ENCODE measurements around the gene LDAH. TPM values are rescaled to one million over a fixed set of nuclear protein-coding genes. Genes with fewer than 3 reads are reported as not detected.

Gene LDAH
- total RNA-seq, 1 experiment from 2014 or later: not detected

- CTCF ChIA-PET: no interaction called here
- POLR2A ChIA-PET (ENCODE audit: unreplicated experiment): no interaction called here
- TF ChIP-seq CTCF (conservative IDR thresholded peaks at IDR 0.05; ENCODE audit: low read depth, low read length) (no peak), EZH2phosphoT487 (IDR thresholded peaks at IDR 0.05; ENCODE audit: borderline replicate concordance, low read length) (no peak), EZH2 (IDR thresholded peaks at IDR 0.05; ENCODE audit: low read length, unreplicated experiment) (no peak)
- Histone ChIP-seq H3F3A (ENCODE audit: low read length, unreplicated experiment) (no peaks in the 10 kb centered on the region), H3K27me3 (ENCODE audit: low read length) (peaks cover 46% of the 10 kb centered on the region), H3K4me3 (ENCODE audit: low read length) (no peak overlapping the region), H3K9me2 (replicated peaks; ENCODE audit: low read length) (no peaks in the 10 kb centered on the region), H3K4me2 (ENCODE audit: low read length) (no peak overlapping the region), H3K4me1 (ENCODE audit: insufficient read depth, low read length) (no peaks in the 10 kb centered on the region), H3K36me3 (ENCODE audit: low read depth, low read length) (no peaks in the 10 kb centered on the region), H4K20me1 (ENCODE audit: low read length) (no peaks in the 10 kb centered on the region), H2AFZ (ENCODE audit: low read length) (no peak overlapping the region), H3K9me3 (ENCODE audit: low read length) (no peaks in the 10 kb centered on the region), H3K79me2 (ENCODE audit: low read length) (no peaks in the 10 kb centered on the region), H3K9ac (ENCODE audit: low read length) (no peak overlapping the region), H3K27ac (ENCODE audit: low read length) (no peak overlapping the region)
- BruUV-seq (replicated peaks): no TSS peak
- no peak for ATAC-seq
- intact Hi-C loops (cut with micrococcal nuclease): no loop called here
- no peak for DNase-seq
Observed at GRCh38 chr2:20852139-20852538, 29.2 kb upstream of the LDAH start.

- no peak overlapping the region for H3K9ac ChIP-seq (ENCODE audit: low read length)
- H3K36me3 ChIP-seq (ENCODE audit: low read depth, low read length): no peaks in the 10 kb centered on the region
- H4K20me1 ChIP-seq (ENCODE audit: low read length): no peaks in the 10 kb centered on the region
- intact Hi-C loops (cut with micrococcal nuclease): no loop called here
- no peak for ATAC-seq
- no peaks in the 10 kb centered on the region for H3K4me1 ChIP-seq (ENCODE audit: insufficient read depth, low read length)
- no TSS peak for BruUV-seq (replicated peaks)
- 0 out of 2 replicates have a peak, but pooled peaks cover 14% of the 10 kb centered on the region for H3K27me3 ChIP-seq (ENCODE audit: low read length)
- no peaks in the 10 kb centered on the region for H3K79me2 ChIP-seq (ENCODE audit: low read length)
- POLR2A ChIA-PET (ENCODE audit: unreplicated experiment): no interaction called here
- H3K9me3 ChIP-seq (ENCODE audit: low read length): no peaks in the 10 kb centered on the region
- no peak overlapping the region for H2AFZ ChIP-seq (ENCODE audit: low read length)
- H3F3A ChIP-seq (ENCODE audit: low read length, unreplicated experiment): no peaks in the 10 kb centered on the region
- CTCF ChIA-PET: no interaction called here
- H3K27ac ChIP-seq (ENCODE audit: low read length): no peak overlapping the region
- H3K4me2 ChIP-seq (ENCODE audit: low read length): no peak overlapping the region
- TF ChIP-seq CTCF (conservative IDR thresholded peaks at IDR 0.05; ENCODE audit: low read depth, low read length) (no peak), EZH2phosphoT487 (IDR thresholded peaks at IDR 0.05; ENCODE audit: borderline replicate concordance, low read length) (no peak), EZH2 (IDR thresholded peaks at IDR 0.05; ENCODE audit: low read length, unreplicated experiment) (no peak)
- DNase-seq: no peak
- H3K4me3 ChIP-seq (ENCODE audit: low read length): no peak overlapping the region
- no peaks in the 10 kb centered on the region for H3K9me2 ChIP-seq (replicated peaks; ENCODE audit: low read length)
Observed at GRCh38 chr2:20844246-20844645, 21.3 kb upstream of the LDAH start.

GRCh38 chr2:20839052-20839451 lies 16.2 kb upstream of the LDAH start:
- no peak for DNase-seq
- no peaks in the 10 kb centered on the region for H3K36me3 ChIP-seq (ENCODE audit: low read depth, low read length)
- CTCF ChIA-PET: no interaction called here

More at GRCh38 chr2:20839052-20839451, 16.2 kb upstream of the LDAH start:
- no peaks in the 10 kb centered on the region for H3K4me1 ChIP-seq (ENCODE audit: insufficient read depth, low read length)
- H3F3A ChIP-seq (ENCODE audit: low read length, unreplicated experiment): no peaks in the 10 kb centered on the region
- POLR2A ChIA-PET (ENCODE audit: unreplicated experiment): no interaction called here
- no peak overlapping the region for H2AFZ ChIP-seq (ENCODE audit: low read length)
- TF ChIP-seq CTCF (conservative IDR thresholded peaks at IDR 0.05; ENCODE audit: low read depth, low read length): no peak
- no peak for TF ChIP-seq EZH2phosphoT487 (IDR thresholded peaks at IDR 0.05; ENCODE audit: borderline replicate concordance, low read length)
- no peak for TF ChIP-seq EZH2 (IDR thresholded peaks at IDR 0.05; ENCODE audit: low read length, unreplicated experiment)
- no peaks in the 10 kb centered on the region for H3K79me2 ChIP-seq (ENCODE audit: low read length)
- BruUV-seq (replicated peaks): no TSS peak
- no peaks in the 10 kb centered on the region for H3K9me2 ChIP-seq (replicated peaks; ENCODE audit: low read length)
- no peak for ATAC-seq
- no peaks in the 10 kb centered on the region for H4K20me1 ChIP-seq (ENCODE audit: low read length)
- no peak overlapping the region for H3K4me2 ChIP-seq (ENCODE audit: low read length)
- intact Hi-C loops (cut with micrococcal nuclease): no loop called here
- no peaks in the 10 kb centered on the region for H3K9me3 ChIP-seq (ENCODE audit: low read length)
- H3K4me3 ChIP-seq (ENCODE audit: low read length): no peak overlapping the region
- no peak overlapping the region for H3K9ac ChIP-seq (ENCODE audit: low read length)
- H3K27me3 ChIP-seq (ENCODE audit: low read length): peaks cover 23% of the 10 kb centered on the region; the same call in 1 of the 2 replicates
- no peak overlapping the region for H3K27ac ChIP-seq (ENCODE audit: low read length)
